Measurements from ENCODE around the gene UPK2.

UPK2 gene

DNA sequence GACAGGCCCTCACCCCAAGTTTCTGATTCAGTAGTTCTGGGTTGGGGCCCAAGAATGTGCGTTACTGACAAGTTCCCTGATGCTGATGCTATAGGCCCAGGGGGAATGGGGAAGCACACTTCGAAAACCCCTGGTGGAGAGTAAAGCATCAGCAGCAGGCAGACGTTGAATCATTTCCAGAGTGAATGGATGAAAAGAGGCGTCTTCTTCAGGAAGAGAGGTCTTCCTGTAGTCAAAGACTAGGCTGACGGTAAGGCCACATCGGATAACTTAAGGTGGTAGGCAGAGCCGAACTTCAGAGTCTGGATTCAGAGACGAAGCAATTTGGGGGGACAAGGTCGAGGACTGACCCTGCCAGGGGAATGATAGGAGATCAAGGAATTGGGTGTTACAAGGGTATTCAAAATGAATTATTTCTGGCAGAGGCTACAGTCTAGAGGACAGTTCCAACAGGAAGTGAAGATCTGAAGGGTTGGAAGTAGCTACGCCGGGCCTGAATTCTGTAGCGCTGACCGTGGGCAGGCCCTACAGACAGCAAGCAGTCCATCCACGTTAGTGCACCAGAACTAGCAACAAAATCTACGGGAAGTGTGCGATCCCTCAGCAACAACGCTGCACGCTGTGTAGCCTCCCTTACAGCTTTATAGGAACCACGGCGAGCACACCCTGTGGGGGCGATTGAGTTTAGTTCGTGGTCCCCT, 41.0 kb downstream of the UPK2 start:
- peak; percentile 45 for DNase-seq

DNA sequence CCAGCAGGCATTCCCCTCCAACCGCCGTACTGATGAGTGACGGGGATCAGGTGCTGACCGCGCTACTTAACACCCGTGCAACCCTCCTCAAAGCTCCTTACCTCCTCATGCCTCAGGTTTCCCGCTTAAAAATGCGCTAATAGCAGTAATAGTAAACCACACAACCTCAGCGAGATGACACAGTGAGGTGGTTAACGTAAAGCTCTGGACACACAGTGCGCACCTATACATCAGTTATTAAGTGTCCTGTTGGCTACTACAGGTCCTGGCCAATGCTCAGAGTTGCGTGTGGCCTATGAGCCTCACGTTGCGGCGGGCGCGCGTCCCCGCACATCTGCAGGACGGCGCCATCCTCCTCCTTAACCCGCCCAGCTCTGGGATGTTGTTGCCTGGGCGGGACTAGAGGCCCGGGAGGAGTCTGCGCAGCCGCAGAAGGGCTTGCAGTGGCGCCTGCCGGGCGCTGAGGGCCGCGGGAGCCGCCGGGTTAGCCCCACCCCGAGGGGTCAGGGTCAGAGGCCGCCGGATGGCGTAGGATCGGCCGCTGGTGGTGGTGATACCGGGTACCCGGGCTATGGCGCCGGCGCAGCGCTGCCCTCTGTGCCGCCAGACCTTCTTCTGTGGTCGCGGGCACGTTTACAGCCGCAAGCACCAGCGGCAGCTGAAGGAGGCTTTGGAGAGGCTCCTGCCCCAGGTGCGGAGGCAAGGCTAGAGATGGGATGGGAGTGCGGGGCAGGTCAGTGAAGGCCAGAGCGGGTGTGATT, 41.7 kb downstream of the UPK2 start, which contains the start of gene CENATAC:
TSS of gene CENATAC (plus strand) at position 512 of the 761 bp plus-strand sequence. CDS start at position 572, 60 bp downstream.
- peak; percentile 84 for DNase-seq

DNA sequence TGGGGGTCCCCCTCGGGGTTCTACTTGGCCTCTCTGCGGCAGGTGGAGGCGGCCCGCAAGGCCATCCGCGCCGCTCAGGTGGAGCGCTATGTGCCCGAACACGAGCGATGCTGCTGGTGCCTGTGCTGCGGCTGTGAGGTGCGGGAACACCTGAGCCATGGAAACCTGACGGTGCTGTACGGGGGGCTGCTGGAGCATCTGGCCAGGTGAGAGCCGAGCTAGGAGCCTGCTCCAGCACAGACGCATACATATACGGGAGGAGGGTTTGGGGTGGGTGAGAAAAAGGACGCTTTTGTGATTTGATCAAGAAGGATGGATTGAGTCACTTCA, 42.3 kb downstream of the UPK2 start:
- no peak for DNase-seq

DNA sequence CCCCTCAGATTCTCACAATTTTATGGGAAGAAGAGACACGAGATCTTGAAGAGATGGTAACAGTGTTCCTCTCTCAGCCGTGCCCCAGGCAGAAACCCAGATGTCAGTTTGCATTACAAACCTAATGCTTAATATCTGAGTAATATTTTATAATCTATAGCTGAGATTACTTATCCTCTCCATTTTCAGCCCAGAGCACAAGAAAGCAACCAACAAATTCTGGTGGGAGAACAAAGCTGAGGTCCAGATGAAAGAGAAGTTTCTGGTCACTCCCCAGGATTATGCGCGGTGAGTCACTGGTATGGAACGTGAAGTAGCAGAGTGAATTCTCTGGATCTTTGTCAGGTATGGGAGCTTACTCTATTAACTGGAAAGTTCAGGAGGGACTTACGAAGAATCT, 42.7 kb downstream of the UPK2 start:
- DNase-seq: peak; percentile 70

DNA sequence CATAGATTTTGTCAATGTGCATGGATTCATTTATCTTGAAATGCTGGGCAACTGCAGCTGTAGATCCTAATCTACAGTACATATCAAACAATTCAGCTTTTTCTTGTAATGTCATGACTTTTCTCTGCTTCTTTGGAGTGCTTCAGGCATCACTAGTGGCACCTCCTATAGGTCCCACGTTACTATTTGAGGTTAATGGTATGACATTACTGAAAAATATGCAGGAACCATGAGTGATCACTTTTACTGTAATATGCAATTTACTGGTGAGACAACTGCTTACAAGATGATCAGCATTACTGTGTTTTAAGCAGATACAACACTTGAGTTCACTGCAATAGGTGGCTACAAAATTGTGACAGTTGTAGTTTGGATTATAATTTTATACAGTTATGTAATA, 44.8 kb downstream of the UPK2 start:
- peak; percentile 55 for DNase-seq

DNA sequence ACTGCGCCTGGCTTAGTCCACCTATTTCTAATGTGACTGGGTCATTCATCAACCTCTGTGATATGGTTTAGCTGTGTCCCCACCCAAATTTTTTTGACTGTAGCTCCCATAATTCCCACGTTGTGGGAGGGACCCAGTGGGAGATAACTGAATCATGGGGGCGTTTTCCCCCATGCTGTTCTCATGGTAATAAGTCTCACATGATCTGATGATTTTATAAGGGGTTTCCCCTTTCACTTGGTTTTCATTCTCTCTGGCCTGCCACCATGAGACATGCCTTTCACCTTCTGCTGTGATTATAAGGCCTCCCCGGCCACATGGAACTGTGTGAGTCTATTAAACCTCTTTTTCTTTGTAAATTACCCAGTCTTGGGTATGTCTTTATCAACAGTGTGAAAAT, 50.6 kb downstream of the UPK2 start:
- no peak for DNase-seq
